AG10803 (cell line): ENCODE measurements around the gene EMX1.
A peak's percentile ranks its signal among the peaks of the same experiment; 100 is the strongest.

Source experiments
- DNase-seq: peaks from one replicate; pipeline ENCODE4 v3.0.0; 2010; ENCODE audit warnings: low read depth
- H3K4me3 ChIP-seq: 2 replicates; pipeline ENCODE4 v1.5.1; 2011; ENCODE audit warnings: mild to moderate bottlenecking, low read length, control low read depth
- CTCF ChIP-seq: conservative IDR thresholded peaks from 2 replicates; pipeline ENCODE4 v1.5.1; 2011; ENCODE audit warnings: mild to moderate bottlenecking, low read length, control low read depth, inconsistent platforms

The EMX1 gene

GRCh38 chr2:72915320-72915906 is 1.9 kb upstream of the EMX1 start:
- DNase-seq, result no peak
- H3K4me3 ChIP-seq, result no peak overlapping the region
- TF ChIP-seq CTCF, result no peak

- no peak overlapping the region for H3K4me3 ChIP-seq
- no peak for TF ChIP-seq CTCF
- DNase-seq, result no peak
Observed at GRCh38 chr2:72915907-72916742, 1.2 kb upstream of the EMX1 start.

- TF ChIP-seq CTCF, result no peak
- DNase-seq, result no peak
Observed at GRCh38 chr2:72916743-72917137, 579 bp upstream of the EMX1 start.

GRCh38 chr2:72917877-72918553 is 696 bp downstream of the EMX1 start:
- H3K4me3 ChIP-seq, result no peak overlapping the region
- no peak for DNase-seq
- TF ChIP-seq CTCF, result no peak

More at GRCh38 chr2:72916743-72917137, 579 bp upstream of the EMX1 start:
- H3K4me3 ChIP-seq, result no peak overlapping the region

- DNase-seq, result no peak
- no peak overlapping the region; the same call in 1 of the 2 replicates for H3K4me3 ChIP-seq
- TF ChIP-seq CTCF, result no peak
Observed at GRCh38 chr2:72919414-72920317, 2.3 kb downstream of the EMX1 start.

- no peak for TF ChIP-seq CTCF
- DNase-seq, result peak; percentile 16
- H3K4me3 ChIP-seq, result peak overlapping the region; percentile 2; the same call in 1 of the 2 replicates
Observed at GRCh38 chr2:72920318-72921087, 3.2 kb downstream of the EMX1 start.
